Spleen (tissue), 11 donors: ENCODE data around the gene ETF1. TPM values are rescaled to one million over a fixed set of nuclear protein-coding genes. Genes with fewer than 3 reads are reported as not detected.

Source experiments
- DNase-seq: peaks from one replicate; pipeline ENCODE4 v3.0.0-alpha.2; 2020
- H3K27ac ChIP-seq, 8 donors: fragments of 200-600 bp; sonication (generic) in 7 of 8; 1 replicate in 4 of 8; 2 replicates in 4 of 8; pipeline versions ENCODE4 v1.5.0 to v1.8.0; 2016 to 2021; ENCODE audit warnings: inconsistent platforms in 4 of 8, mild to moderate bottlenecking in 4 of 8, moderate library complexity in 1 of 8
- H3K27me3 ChIP-seq, 7 donors: fragments of 200-600 bp; sonication (generic) in 6 of 7; replicated peaks in 1 of 7; 1 replicate in 4 of 7; 2 replicates in 3 of 7; pipeline versions ENCODE4 v1.5.0 to v1.8.0; 2016 to 2021; ENCODE audit warnings: inconsistent platforms in 3 of 7, mild to moderate bottlenecking in 1 of 7
- H3K36me3 ChIP-seq, 6 donors: fragments of 200-600 bp; sonication (generic) in 5 of 6; 1 replicate in 4 of 6; 2 replicates in 2 of 6; pipeline versions ENCODE4 v1.5.0 to v1.8.0; 2016 to 2021; ENCODE audit warnings: inconsistent platforms in 2 of 6
- H3K4me1 ChIP-seq, 6 donors: fragments of 200-600 bp; sonication (generic) in 5 of 6; 1 replicate in 3 of 6; 2 replicates in 3 of 6; pipeline versions ENCODE4 v1.5.0 to v1.8.0; 2016 to 2021; ENCODE audit warnings: inconsistent platforms in 3 of 6
- H3K4me3 ChIP-seq, 8 donors: fragments of 200-600 bp; sonication (generic) in 7 of 8; 1 replicate in 4 of 8; 2 replicates in 4 of 8; pipeline versions ENCODE4 v1.5.0 to v1.8.0; 2016 to 2021; ENCODE audit warnings: inconsistent platforms in 4 of 8, mild to moderate bottlenecking in 4 of 8, moderate library complexity in 2 of 8
- H3K9me3 ChIP-seq, 8 donors: fragments of 200-600 bp; sonication (generic) in 7 of 8; 1 replicate in 4 of 8; 2 replicates in 4 of 8; pipeline versions ENCODE4 v1.5.0 to v1.8.0; 2016 to 2021; ENCODE audit warnings: inconsistent platforms in 4 of 8
- POLR2A ChIP-seq, 3 donors: fragments of 450-650 bp; IDR thresholded peaks; one replicate each; pipeline ENCODE4 v1.5.1; 2017; ENCODE audit warnings: antibody characterized with exemption in 3 of 3, mild to moderate bottlenecking in 1 of 3
- POLR2AphosphoS5 ChIP-seq, 3 donors: sonication (generic); formaldehyde crosslinking; IDR thresholded peaks; one replicate each; pipeline ENCODE4 v1.5.1; 2017; ENCODE audit warnings: antibody characterized with exemption in 3 of 3
- WGBS, 5 donors: extraction: QIAGEN DNeasy Blood & Tissue Kit in 3 of 5; methylation state at CpG; one replicate each; pipeline versions ENCODE4 v1.1.5 to v1.1.7; 2013 to 2018; 5-methylcytosine and 5-hydroxymethylcytosine counted together
- intact Hi-C: fragments of 100-400 bp; cut with DNase I; formaldehyde crosslinking; loops from one replicate; pipeline ENCODE4 v1.15.0; 2023; ENCODE audit warnings: low total_unique reads
- polyA plus RNA-seq, 3 donors: library from polyadenylated mRNA; stranded (reverse); fragments of 200-250 nt; gene quantifications; one replicate each; pipeline ENCODE4 v1.2.1, GENCODE V29; 2013
- total RNA-seq, 7 donors: library from RNA; depleted of rRNA in 3 of 7; stranded (reverse); fragments of >200 nt in 3 of 7; fragmentation: NEBNext Ultra II Directional in 4 of 7; extraction: Animal tissue kit (Norgen Biotek cat#: 25700) in 4 of 7; gene quantifications; one replicate each; pipeline versions ENCODE4 v1.1.0 to v1.2.1, GENCODE V29; 2016 to 2021
- TF ChIP-seq, protein P1 (sequence below), 11 experiments: fragments of 200-600 bp in 7 of 11; fragments of 450-650 bp in 4 of 11; sonication (generic) in 4 of 11; IDR thresholded peaks in 8 of 11; conservative IDR thresholded peaks in 3 of 11; 1 replicate in 7 of 11; 2 replicates in 4 of 11; pipeline versions ENCODE4 v1.4.0 to v1.8.0; 2016 to 2021; ENCODE audit warnings: antibody characterized with exemption in 11 of 11, inconsistent platforms in 4 of 11, mild to moderate bottlenecking in 1 of 11
- donor health status: healthy with polysubstance abuse.
- donor health status: DM: no; HTN: no; CAD: no; lungs with moderate emphysema.
- donor health status: DM: no; HTN: no; CAD: no.
- donor health status: Bipolar disorder and iron deficiency.
- donor health status: healthy.
- donor health status: DM: no; HTN: no; CAD: no.
- donor health status: DM: yes; HTN: yes; CAD: no.

ETF1 gene
- total and polyA plus RNA-seq, 10 donors: 21.3 to 78.8 (median 54.0) TPM

DNA sequence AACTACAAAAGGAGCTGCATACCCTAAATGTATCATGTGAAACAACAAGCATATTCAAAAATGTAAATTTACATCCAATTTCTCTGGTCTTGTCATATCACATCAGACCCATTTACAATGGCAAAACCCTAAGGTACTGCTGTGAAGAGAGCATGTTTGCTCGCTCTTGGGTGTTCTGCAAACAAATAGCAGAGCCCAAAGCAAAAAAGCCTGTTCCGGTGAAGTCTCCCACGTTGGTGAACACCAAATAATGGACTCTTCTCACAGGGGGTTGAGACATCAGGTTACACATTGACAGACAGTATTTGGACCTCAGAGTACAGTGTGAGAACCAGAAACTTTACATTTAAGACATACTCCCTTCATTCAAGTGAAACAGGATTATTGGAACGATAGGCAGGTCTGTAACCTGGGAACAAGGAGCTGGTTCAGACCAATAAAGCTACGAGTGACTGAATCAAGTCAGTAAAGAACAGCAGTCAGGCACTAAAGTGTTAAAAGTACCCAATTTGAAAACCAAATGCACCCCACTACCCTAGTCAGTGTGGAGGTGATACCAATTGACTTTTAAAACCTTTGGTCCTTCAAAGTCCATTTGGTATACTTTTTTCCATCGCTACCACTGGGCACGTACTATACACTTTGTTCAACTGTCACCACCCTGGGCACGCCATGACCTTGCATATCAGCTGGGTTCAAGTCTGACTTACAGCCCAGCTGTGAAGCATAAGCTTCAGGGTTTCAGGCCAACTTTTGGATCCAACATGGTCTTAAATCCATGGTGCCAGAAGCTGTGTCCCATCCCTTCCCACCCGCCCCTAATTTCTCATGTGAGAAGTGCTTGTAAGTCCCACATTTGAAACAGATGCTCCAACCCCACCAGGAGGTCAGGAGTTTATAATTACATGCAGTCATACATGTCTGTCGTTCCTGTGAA is 36.4 kb downstream of the ETF1 start:
- DNase-seq: no peak
- TF ChIP-seq, protein P1, sequence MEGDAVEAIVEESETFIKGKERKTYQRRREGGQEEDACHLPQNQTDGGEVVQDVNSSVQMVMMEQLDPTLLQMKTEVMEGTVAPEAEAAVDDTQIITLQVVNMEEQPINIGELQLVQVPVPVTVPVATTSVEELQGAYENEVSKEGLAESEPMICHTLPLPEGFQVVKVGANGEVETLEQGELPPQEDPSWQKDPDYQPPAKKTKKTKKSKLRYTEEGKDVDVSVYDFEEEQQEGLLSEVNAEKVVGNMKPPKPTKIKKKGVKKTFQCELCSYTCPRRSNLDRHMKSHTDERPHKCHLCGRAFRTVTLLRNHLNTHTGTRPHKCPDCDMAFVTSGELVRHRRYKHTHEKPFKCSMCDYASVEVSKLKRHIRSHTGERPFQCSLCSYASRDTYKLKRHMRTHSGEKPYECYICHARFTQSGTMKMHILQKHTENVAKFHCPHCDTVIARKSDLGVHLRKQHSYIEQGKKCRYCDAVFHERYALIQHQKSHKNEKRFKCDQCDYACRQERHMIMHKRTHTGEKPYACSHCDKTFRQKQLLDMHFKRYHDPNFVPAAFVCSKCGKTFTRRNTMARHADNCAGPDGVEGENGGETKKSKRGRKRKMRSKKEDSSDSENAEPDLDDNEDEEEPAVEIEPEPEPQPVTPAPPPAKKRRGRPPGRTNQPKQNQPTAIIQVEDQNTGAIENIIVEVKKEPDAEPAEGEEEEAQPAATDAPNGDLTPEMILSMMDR (IDR thresholded peaks at IDR 0.05 in 8 of 11, conservative IDR thresholded peaks at IDR 0.05 in 3 of 11): no peak
- intact Hi-C loops: no loop called here
- Histone ChIP-seq H3K4me1 (no peaks in the 10 kb centered on the region), H3K4me3 (no peak overlapping the region), H3K9me3 (no peaks in the 10 kb centered on the region), H3K36me3 (peaks cover 0 to 66% (median 48%) of the 10 kb centered on the region in 6 donors), H3K27me3 (no peaks in the 10 kb centered on the region), H3K27ac (no peak overlapping the region)
- WGBS, 5 donors: 88 to 95% (median 91%) methylated on average over 10 of the region's 10 CpGs

DNA sequence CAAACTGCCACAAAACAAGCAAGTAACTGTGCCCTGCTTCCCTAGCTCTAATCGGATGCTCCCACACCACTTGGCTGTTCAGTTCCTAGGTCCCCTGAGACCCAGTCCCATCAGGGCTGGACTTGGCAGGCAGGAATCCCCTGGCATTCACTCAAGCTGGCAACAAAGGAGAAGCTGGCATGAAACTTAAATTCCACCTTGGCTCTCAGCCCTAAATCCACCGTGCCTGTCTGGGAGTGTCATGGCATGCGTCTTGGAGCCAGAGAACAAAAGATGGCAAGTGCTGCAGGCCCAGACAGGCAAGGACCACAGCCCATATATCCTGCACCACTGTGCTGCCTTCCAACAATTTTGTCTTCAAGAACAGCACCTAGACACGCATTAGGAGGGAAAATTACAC is 38.2 kb downstream of the ETF1 start:
- intact Hi-C loops: no loop called here
- H3K4me3 ChIP-seq: no peak overlapping the region
- no peaks in the 10 kb centered on the region for H3K27me3 ChIP-seq
- TF ChIP-seq, protein P1 (IDR thresholded peaks at IDR 0.05 in 8 of 11, conservative IDR thresholded peaks at IDR 0.05 in 3 of 11): no peak
- TF ChIP-seq POLR2A (IDR thresholded peaks at IDR 0.05) (no peak), POLR2AphosphoS5 (IDR thresholded peaks at IDR 0.05) (no peak)
- no peaks in the 10 kb centered on the region for H3K9me3 ChIP-seq
- H3K36me3 ChIP-seq: peaks cover 0 to 48% (median 33%) of the 10 kb centered on the region in 6 donors
- DNase-seq: no peak
- H3K27ac ChIP-seq: peak overlapping the region in 1 of 8 donors; percentile 20
- no peaks in the 10 kb centered on the region for H3K4me1 ChIP-seq
- 64 to 81% (median 78%) methylated on average over 4 of the region's 4 CpGs for WGBS, 5 donors

DNA sequence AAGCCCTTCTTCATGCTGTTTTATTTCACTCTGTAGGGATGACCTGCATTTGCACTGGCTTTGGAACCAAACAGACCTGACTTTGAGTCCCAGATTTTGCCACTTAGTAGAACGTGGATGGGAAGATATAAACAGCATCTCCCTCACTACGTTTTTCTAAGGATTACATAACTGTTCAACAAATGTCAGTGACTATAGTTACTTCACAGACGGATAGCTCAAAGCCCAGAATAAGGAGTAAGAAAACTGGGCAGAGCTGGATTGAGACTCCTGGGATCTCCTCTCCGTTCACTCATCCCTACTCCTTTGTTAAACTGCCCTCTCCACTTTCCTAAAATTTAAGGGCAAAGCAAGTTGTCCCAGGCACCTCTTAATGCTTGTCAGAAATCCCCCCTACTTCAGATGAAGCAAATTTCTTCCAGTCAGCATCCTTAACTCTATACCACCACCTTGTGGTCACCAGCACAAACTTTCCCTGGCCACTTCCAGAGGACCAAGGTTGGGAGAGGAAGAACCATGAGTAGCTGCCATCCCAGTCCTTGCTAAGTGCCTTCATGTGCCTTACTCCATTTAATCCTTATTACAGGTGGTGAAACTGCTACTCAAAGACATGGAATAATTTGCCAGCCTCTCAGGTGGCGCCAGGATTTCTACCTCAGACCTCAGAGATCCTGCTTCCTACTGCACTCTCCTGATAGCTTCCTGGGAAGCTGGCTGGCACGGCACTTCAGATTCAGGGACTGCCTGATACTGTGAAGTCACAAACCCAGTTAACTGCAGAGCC is 39.4 kb downstream of the ETF1 start:
- WGBS, 5 donors: 40 to 46% (median 42%) methylated on average over 6 of the region's 6 CpGs
- Histone ChIP-seq H3K27ac (no peak overlapping the region), H3K36me3 (peaks cover 0 to 37% (median 22%) of the 10 kb centered on the region in 6 donors), H3K4me1 (no peaks in the 10 kb centered on the region), H3K4me3 (no peak overlapping the region), H3K9me3 (no peaks in the 10 kb centered on the region), H3K27me3 (no peaks in the 10 kb centered on the region)
- TF ChIP-seq POLR2AphosphoS5 (IDR thresholded peaks at IDR 0.05): peak in 1 of 3 donors; percentile 36
- TF ChIP-seq, protein P1 (IDR thresholded peaks at IDR 0.05 in 8 of 11, conservative IDR thresholded peaks at IDR 0.05 in 3 of 11): peak; percentile 64 to 85 (median 77)
- TF ChIP-seq POLR2A (IDR thresholded peaks at IDR 0.05): no peak
- DNase-seq: no peak
- intact Hi-C loops: loop anchor here (2.0 kb wide), 1 partner anchor 53 kb away; no protein-coding TSS in a partner anchor
